Mucosa of rectum (tissue), 2 donors: ENCODE measurements around the gene KIF21B.
"Not testable (repeated sequence)": the region's sequence is repeated elsewhere in the genome, so short reads cannot be mapped to it uniquely, and the experiment has no call there.

Experiments used
- H3K27ac ChIP-seq, 2 donors: one replicate each; pipeline ENCODE4 v1.7.0; 2013; ENCODE audit warnings: inconsistent platforms in 2 of 2, low read depth in 2 of 2, low read length in 2 of 2
- H3K27me3 ChIP-seq, 2 donors: one replicate each; pipeline ENCODE4 v1.7.0; 2013; ENCODE audit warnings: low read length in 2 of 2; ENCODE audit not compliant: control insufficient read depth in 2 of 2, insufficient read depth in 2 of 2
- H3K36me3 ChIP-seq, 2 donors: one replicate each; pipeline ENCODE4 v1.7.0; 2013; ENCODE audit warnings: low read length in 2 of 2; ENCODE audit not compliant: control insufficient read depth in 2 of 2, insufficient read depth in 2 of 2
- H3K4me1 ChIP-seq, 2 donors: one replicate each; pipeline ENCODE4 v1.7.0; 2013; ENCODE audit warnings: low read length in 2 of 2, mild to moderate bottlenecking in 1 of 2; ENCODE audit not compliant: control insufficient read depth in 2 of 2, insufficient read depth in 2 of 2
- H3K4me3 ChIP-seq, 2 donors: one replicate each; pipeline ENCODE4 v1.7.0; 2013; ENCODE audit warnings: low read length in 2 of 2
- H3K9ac ChIP-seq, 2 donors: one replicate each; pipeline ENCODE4 v1.7.0; 2013; ENCODE audit warnings: low read length in 2 of 2, low read depth in 1 of 2, mild to moderate bottlenecking in 1 of 2
- H3K9me3 ChIP-seq, 2 donors: one replicate each; pipeline ENCODE4 v1.7.0; 2013; ENCODE audit warnings: low read length in 2 of 2; ENCODE audit not compliant: control insufficient read depth in 2 of 2
- donor health status: healthy.
- donor health status: Normal muscosa, but diverticular disease.

The KIF21B gene

GRCh38 chr1:200960236-200960947, 63.1 kb downstream of the KIF21B start:
- no peak overlapping the region for H3K4me3 ChIP-seq
- H3K27ac ChIP-seq: no peak overlapping the region
- no peaks in the 10 kb centered on the region for H3K4me1 ChIP-seq

GRCh38 chr1:200959411-200959921, 64.0 kb downstream of the KIF21B start:
- no peak overlapping the region for H3K9ac ChIP-seq
- H3K4me3 ChIP-seq: no peak overlapping the region
- no peak overlapping the region for H3K27ac ChIP-seq
- H3K36me3 ChIP-seq: no peaks in the 10 kb centered on the region
- H3K9me3 ChIP-seq: no peaks in the 10 kb centered on the region
- no peaks in the 10 kb centered on the region for H3K27me3 ChIP-seq
- H3K4me1 ChIP-seq: no peaks in the 10 kb centered on the region

More at GRCh38 chr1:200960236-200960947, 63.1 kb downstream of the KIF21B start:
- Histone ChIP-seq H3K9me3 (no peaks in the 10 kb centered on the region), H3K9ac (no peak overlapping the region), H3K36me3 (no peaks in the 10 kb centered on the region), H3K27me3 (no peaks in the 10 kb centered on the region)

- H3K9me3 ChIP-seq: no peaks in the 10 kb centered on the region
- no peaks in the 10 kb centered on the region for H3K27me3 ChIP-seq
- no peaks in the 10 kb centered on the region for H3K36me3 ChIP-seq
- no peak overlapping the region for H3K4me3 ChIP-seq
- no peak overlapping the region for H3K27ac ChIP-seq
- no peak overlapping the region for H3K9ac ChIP-seq
- no peaks in the 10 kb centered on the region for H3K4me1 ChIP-seq
These were observed 64.9 kb downstream of the KIF21B start for GRCh38 chr1:200958597-200958996.

GRCh38 chr1:200954434-200954833, 69.1 kb downstream of the KIF21B start:
- Histone ChIP-seq H3K27me3 (no peaks in the 10 kb centered on the region), H3K36me3 (peaks cover 0 to 2% of the 10 kb centered on the region in 2 donors), H3K9ac (no peak overlapping the region), H3K4me1 (no peaks in the 10 kb centered on the region), H3K9me3 (no peaks in the 10 kb centered on the region), H3K4me3 (no peak overlapping the region), H3K27ac (no peak overlapping the region)

- no peak overlapping the region for H3K4me3 ChIP-seq
These were observed 72.5 kb downstream of the KIF21B start for GRCh38 chr1:200951016-200951415.

GRCh38 chr1:200949626-200950025, 73.9 kb downstream of the KIF21B start:
- H3K9ac ChIP-seq: no peak overlapping the region
- H3K9me3 ChIP-seq: no peaks in the 10 kb centered on the region
- no peak overlapping the region for H3K4me3 ChIP-seq
- H3K27ac ChIP-seq: no peak overlapping the region
- peaks cover 0 to 2% of the 10 kb centered on the region in 2 donors for H3K36me3 ChIP-seq
- H3K27me3 ChIP-seq: no peaks in the 10 kb centered on the region
- no peaks in the 10 kb centered on the region for H3K4me1 ChIP-seq

More at GRCh38 chr1:200951016-200951415, 72.5 kb downstream of the KIF21B start:
- Histone ChIP-seq H3K36me3 (peaks cover 0 to 2% of the 10 kb centered on the region in 2 donors), H3K27me3 (no peaks in the 10 kb centered on the region), H3K27ac (no peak overlapping the region), H3K9me3 (no peaks in the 10 kb centered on the region), H3K9ac (no peak overlapping the region), H3K4me1 (no peaks in the 10 kb centered on the region)

- Histone ChIP-seq H3K9ac (no peak overlapping the region), H3K36me3 (peaks cover 0 to 2% of the 10 kb centered on the region in 2 donors), H3K4me3 (no peak overlapping the region), H3K4me1 (no peaks in the 10 kb centered on the region), H3K9me3 (no peaks in the 10 kb centered on the region), H3K27me3 (no peaks in the 10 kb centered on the region), H3K27ac (no peak overlapping the region)
These were observed 76.4 kb downstream of the KIF21B start for GRCh38 chr1:200947059-200947566.

- Histone ChIP-seq H3K9me3 (no peaks in the 10 kb centered on the region), H3K4me1 (no peaks in the 10 kb centered on the region), H3K4me3 (no peak overlapping the region), H3K27me3 (no peaks in the 10 kb centered on the region), H3K27ac (no peak overlapping the region), H3K9ac (no peak overlapping the region), H3K36me3 (no peaks in the 10 kb centered on the region)
These were observed 78.4 kb downstream of the KIF21B start for GRCh38 chr1:200945111-200945510.

GRCh38 chr1:200938955-200939354, 84.6 kb downstream of the KIF21B start:
- Histone ChIP-seq H3K9ac (no peak overlapping the region), H3K27me3 (no peaks in the 10 kb centered on the region), H3K9me3 (no peaks in the 10 kb centered on the region), H3K36me3 (no peaks in the 10 kb centered on the region), H3K4me1 (no peaks in the 10 kb centered on the region), H3K4me3 (no peak overlapping the region), H3K27ac (no peak overlapping the region)

GRCh38 chr1:200935286-200935962, 88.1 kb downstream of the KIF21B start:
- H3K4me1 ChIP-seq, H3K9me3 ChIP-seq: not testable (repeated sequence)

More at GRCh38 chr1:200935286-200935962, 88.1 kb downstream of the KIF21B start:
- H3K27me3 ChIP-seq, H3K9ac ChIP-seq, H3K27ac ChIP-seq, H3K4me3 ChIP-seq, H3K36me3 ChIP-seq: not testable (repeated sequence)
